NCI-H1048 (cell line): ENCODE data around the gene CHTOP.

Experiments used
- DNase-seq: peaks from one replicate; lab custom pipeline; 2025; lab: John Stamatoyannopoulos, UW

The CHTOP gene

GRCh38 chr1:153612755-153613331 lies 21.0 kb upstream of the CHTOP start, which contains the start of gene S100A16:
S100A16 (minus strand) TSS chr1:153613137; CDS start chr1:153608151, 4,986 bp downstream.
- no peak for DNase-seq

GRCh38 chr1:153613406-153613805 lies 20.5 kb upstream of the CHTOP start:
- DNase-seq = no peak

- DNase-seq = no peak
Observed at GRCh38 chr1:153614189-153614900, 19.5 kb upstream of the CHTOP start.

- no peak for DNase-seq
Observed at GRCh38 chr1:153614906-153615305, 19.0 kb upstream of the CHTOP start.

GRCh38 chr1:153615406-153615805 lies 18.5 kb upstream of the CHTOP start:
- DNase-seq = no peak

GRCh38 chr1:153616144-153616916 lies 17.5 kb upstream of the CHTOP start, which contains the start of gene S100A14:
S100A14 (minus strand) TSS chr1:153616325; CDS start chr1:153615858, 467 bp downstream.
- no peak for DNase-seq

GRCh38 chr1:153616917-153617311 lies 17.0 kb upstream of the CHTOP start:
- DNase-seq = no peak

- no peak for DNase-seq
Observed at GRCh38 chr1:153617663-153618062, 16.2 kb upstream of the CHTOP start.

- no peak for DNase-seq
Observed at GRCh38 chr1:153619171-153619570, 14.7 kb upstream of the CHTOP start.

- no peak for DNase-seq
Observed at GRCh38 chr1:153623101-153623500, 10.8 kb upstream of the CHTOP start.

GRCh38 chr1:153624965-153625611 lies 8.8 kb upstream of the CHTOP start:
- no peak for DNase-seq

- DNase-seq = no peak
Observed at GRCh38 chr1:153626477-153626903, 7.4 kb upstream of the CHTOP start.

GRCh38 chr1:153626904-153627714 lies 6.8 kb upstream of the CHTOP start, which contains the start of gene S100A13:
S100A13 (minus strand) TSS chr1:153627505; CDS start chr1:153626472, 1,033 bp downstream.
- peak; percentile 40 for DNase-seq

- no peak for DNase-seq
Observed at GRCh38 chr1:153627715-153628626, 5.9 kb upstream of the CHTOP start, which contains the start of gene S100A1. S100A1 (plus strand) TSS chr1:153628434; CDS start chr1:153630522, 2,088 bp downstream.

GRCh38 chr1:153628638-153629342 lies 5.1 kb upstream of the CHTOP start:
- no peak for DNase-seq

GRCh38 chr1:153629343-153629665 lies 4.6 kb upstream of the CHTOP start:
- no peak for DNase-seq

- no peak for DNase-seq
Observed at GRCh38 chr1:153629971-153630370, 3.9 kb upstream of the CHTOP start.

GRCh38 chr1:153630384-153630783 lies 3.5 kb upstream of the CHTOP start:
- DNase-seq = no peak
